NCI-H1694 (cell line): ENCODE data around the gene HECTD3.

Source experiments
- DNase-seq: peaks from one replicate; lab custom pipeline; 2025; lab: John Stamatoyannopoulos, UW

HECTD3 gene

DNA sequence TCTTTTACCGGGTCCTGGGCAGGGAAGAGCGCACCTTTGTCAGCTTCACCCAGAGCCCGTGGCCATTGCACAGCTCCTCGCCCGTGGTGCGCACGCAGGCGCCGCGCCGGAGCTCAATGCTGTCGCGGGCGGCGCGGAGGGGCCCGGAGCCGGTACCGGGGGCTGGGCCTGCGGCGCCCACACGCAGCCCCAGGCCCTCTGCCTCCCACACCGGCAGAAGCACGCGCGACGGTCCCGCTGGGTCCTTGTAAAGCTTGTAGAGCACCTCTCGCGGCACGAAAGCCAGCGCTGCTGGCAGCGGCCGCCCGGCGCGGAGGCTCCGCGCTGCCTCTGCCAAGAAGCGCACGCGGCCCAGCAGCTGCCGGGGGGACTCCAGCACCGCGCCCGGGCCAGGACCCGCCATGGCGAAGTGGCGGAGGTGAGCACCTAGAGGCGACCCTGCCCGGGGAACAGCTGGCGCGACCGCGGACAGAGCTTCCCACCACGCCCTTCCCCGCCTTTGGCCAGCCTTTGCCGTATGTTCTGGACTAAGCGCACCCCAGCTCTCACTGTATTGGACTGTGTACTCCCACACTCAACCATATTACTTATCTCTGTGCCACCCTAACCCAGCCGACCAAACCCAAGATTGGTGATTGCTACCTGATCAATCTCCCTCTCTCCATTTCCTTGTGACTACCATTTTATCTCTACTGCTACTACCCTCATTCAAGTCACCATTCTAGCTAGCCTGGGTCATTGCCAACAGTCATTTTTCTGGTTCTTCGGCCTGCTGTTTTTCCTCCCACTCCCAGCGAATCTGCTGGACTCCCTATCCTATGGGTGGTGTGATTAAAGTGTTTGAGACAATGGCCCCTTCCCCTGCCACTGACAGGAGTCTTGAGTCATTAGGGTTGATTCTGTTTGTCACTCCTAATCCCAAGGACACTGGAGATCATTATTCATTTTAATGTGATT lies at the start of gene HECTD3:
Gene HECTD3, minus strand, starts transcription at position 470 of the 957 bp plus-strand sequence. Its CDS starts 67 bp downstream, at position 403.
- peak; percentile 42 for DNase-seq

DNA sequence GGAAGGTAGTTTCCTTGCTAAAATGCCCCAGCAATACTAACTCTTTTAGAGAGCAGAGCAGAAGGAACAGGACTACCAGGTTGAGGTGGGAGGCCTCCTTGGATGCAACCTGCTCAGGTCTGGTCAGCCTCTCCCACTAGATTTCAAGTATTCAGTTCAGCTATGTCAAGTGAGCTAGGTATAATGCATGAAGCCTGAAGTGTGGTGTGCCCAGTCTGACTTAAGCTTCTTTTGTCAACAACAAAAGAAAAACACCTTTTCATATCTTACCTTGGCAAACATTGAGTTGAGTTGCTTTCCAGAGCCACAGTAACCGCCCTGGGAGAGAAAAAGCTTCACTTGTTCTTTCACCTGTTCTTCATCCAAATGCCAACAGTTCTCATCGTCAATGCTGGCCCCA lies 48.7 kb upstream of the HECTD3 start:
- no peak for DNase-seq

GRCh38 chr1:45057542-45057941 lies 46.4 kb upstream of the HECTD3 start:
- no peak for DNase-seq

GRCh38 chr1:45051005-45051772 lies 40.1 kb upstream of the HECTD3 start:
- DNase-seq, result no peak

DNA sequence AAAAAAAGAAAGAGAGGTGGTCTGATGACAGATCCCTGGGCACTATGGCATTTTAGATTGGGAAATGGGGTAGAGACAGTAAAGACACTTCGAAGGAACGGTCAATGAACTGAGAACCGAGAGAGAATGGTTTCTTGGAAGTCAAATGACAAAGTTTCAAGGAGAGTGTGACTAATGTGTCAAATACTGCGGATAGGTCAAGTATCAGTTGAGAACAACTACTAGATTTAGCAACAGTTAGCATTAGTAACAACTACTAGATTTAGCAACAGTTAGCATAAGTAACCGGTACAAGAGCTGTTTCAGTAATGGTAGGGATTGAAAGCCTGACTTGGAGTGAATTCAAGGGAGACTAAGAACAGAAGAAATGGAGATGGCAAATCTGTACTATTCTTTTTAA lies 35.9 kb upstream of the HECTD3 start:
- DNase-seq, result no peak

GRCh38 chr1:45044916-45045315 lies 33.8 kb upstream of the HECTD3 start:
- no peak for DNase-seq

DNA sequence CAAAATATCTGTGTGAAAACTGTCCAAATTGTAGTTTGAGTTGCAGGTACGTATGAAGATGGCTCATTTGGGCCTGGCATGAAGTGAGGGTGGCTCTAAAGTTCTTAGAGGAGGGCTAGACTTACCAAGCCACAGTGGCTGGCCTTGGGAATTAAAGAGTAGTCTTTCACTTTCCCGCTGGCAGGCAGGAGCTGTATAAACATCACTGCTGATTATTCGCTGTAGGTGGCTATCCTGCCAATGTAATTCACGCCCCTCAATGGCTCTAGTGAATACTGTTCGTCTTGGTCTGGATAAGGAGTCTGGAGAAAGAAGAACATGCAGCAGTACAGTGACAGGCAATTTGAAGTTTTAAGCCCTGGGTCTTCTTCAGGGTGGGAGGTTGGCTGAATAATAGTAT lies 32.0 kb upstream of the HECTD3 start:
- no peak for DNase-seq

GRCh38 chr1:45040297-45040696 lies 29.2 kb upstream of the HECTD3 start:
- no peak for DNase-seq

DNA sequence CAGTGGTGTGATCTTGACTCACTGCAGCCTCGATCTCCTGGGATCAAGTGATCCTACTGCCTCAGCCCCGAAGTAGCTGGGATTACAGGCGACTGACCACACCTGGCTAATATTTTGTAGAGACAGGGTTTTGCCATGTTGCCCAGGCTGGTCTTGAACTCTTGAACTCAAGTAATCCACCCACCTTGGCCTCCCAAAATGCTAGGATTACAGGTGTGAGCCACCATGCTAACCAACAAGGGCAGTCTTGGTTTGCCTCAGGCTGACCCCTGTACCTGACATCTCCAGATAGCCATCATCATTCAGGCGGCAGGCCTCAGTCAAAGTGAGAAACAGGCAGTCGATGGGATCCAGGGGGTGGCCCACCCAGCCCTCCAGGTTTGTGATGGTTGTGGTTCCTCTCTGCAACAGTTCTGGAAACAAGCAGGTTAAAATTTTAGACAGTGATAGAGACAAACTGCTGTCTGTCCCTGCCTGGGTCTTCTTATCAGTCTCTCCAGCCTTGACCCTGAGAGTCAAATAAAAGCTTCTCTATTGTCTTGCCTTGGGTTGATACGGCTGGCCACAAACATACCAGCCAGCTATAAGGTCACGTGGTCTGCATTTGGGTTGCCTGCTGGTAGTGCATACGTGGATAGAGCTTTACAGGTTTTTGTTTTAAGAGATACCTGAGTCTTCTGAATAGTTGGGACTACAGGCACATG lies 27.7 kb upstream of the HECTD3 start:
- DNase-seq, result no peak

DNA sequence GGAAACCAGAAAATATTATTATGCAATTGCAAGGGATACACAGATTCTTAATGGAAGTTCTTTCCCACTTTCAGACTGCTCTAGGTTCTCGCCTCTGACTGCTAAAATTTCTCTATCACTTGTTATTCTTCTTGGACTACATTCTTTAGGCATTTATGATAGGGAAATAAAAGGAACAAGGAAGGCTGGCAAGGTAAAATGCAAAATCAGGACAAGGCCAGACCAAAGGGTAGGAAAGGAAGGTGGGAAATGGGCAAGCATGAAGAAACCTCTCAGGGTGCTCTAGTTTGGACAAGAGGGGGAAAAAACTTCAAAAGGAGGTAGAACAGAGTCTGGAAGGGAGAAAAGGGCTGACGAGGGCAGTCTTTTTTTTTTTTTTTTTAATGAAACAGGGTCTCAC lies 27.1 kb upstream of the HECTD3 start:
- DNase-seq, result no peak

- DNase-seq, result no peak
Observed at GRCh38 chr1:45037456-45037855, 26.3 kb upstream of the HECTD3 start.

DNA sequence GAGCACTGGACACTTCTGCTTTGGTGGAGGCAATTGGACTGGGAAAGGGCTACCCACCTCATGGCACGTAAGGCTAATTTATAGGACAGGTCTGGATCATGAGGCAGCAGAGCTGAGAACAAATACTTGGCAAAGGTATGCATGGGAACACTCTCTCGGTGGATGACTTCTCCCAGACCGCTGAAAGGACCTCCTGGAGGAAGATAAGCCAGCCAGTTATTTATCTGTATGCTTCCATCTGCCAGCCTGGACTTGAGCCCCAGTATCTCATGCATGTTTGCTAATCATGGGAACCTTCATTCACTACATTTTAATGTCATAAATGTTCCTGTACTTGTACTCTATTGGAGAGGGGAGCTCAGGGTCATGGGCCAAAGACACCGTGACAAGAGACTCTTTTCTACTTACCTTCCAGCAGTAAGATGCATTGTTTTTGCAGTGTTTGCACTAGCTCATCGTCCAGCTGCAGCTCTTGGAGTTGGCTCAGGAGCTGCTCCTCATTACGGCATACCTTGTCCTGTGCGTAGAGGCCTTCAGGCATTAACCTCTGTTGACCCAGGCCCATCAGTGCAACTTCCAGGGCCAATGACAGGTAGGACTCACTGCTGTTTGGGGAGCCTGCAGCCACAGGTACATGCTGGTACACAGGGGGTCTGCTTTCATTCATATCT lies 24.6 kb upstream of the HECTD3 start:
- no peak for DNase-seq

GRCh38 chr1:45033356-45033755 lies 22.2 kb upstream of the HECTD3 start:
- DNase-seq, result no peak

GRCh38 chr1:45032837-45033236 lies 21.7 kb upstream of the HECTD3 start:
- DNase-seq, result no peak

GRCh38 chr1:45026446-45026845 lies 15.3 kb upstream of the HECTD3 start:
- DNase-seq, result no peak

DNA sequence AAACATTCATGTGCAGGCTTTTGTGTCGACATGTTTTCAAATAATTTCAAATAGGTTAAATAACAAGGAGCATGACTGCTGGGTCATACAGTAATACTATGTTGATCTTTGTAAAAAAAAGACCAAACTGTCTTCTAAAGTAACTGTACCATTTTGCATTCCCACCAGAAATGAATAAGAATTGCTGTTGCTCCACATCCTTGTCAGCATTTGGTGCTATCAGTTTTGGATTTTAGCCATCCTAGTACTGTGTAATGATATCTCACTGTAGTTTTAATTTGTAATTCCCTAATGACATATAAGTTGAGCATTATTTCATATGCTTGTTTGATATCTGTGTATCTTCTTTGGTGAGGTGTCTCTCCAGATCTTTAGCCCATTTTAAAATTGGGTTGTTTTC lies 12.5 kb upstream of the HECTD3 start:
- no peak for DNase-seq

DNA sequence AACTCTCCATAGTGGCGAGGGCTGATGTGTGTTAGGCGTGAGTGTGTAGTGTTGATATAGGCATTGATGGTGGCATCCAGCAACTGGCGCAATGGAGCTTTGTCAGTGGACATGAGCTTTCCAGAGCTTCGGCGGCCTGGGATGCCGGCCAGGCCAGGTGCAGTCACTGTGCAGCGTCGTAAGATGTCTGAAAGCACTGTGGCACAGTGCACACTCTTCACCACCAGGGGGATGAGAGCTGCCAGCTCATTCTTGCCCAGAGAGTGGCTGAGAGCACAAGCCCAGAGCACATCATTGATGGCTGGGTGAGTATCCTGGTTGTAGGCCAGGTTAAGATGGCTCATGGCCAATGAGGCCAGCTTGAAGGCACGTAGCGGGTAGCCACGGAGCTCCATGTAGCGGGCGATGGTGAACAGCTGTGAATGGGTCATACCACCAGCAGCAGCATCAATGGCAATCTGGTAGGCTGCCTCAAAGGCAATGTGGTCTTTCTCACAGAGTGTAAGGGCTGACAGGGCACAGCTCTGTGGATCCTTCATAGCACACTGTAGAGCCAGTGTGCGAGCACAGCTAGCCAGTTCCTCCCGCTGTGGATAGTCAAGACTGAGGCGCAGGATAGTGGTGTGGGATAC lies 7.6 kb upstream of the HECTD3 start:
- peak; percentile 97 for DNase-seq

DNA sequence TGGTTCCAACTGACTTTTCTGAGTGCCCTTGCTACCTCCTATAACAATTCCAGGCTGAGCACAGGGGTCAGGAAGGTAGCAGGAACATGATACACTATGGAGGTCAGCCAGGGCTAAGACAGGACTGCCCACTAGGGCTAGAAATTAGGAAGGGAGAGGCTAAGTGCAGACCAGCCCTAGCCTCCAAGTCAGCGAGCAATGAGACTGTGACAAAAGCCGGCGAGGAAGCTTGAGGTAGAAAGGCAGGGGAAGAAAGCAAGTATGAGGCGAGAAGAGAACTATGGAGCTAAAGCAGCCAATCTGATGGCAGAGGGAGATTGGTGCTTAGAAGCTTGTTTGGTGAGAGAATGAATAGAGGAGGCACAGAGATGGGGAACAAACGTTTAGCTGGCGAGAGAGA lies 5.6 kb upstream of the HECTD3 start:
- DNase-seq, result no peak

DNA sequence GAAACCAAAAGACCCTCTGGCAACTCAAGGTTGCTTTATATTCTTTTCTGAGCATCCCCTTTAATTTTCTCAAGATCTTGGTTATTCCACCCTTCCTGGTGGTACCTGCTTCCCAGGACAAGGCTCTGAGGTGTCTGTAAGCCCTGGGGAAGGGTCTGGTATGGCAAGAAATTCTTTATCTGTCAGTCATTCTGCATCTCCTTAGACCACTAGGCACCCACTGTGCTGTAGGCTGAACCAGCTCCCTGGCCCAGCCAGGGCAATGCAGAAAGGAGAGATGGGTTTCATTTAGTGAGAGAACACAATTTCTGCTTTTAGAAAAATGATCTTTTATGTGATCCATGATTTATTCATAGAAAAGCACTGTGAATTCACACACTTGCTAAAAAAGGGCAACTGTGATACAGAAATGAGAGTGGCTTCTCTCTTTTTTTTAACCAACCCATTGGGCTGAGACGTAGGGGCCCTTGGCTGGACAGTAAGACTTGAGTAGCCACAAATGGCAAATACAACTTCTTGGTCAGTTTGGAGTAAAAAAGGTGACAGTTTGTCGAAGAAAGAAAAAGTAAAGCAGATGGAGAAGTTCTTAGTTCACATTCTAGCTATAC lies 5.1 kb upstream of the HECTD3 start:
- DNase-seq, result no peak

DNA sequence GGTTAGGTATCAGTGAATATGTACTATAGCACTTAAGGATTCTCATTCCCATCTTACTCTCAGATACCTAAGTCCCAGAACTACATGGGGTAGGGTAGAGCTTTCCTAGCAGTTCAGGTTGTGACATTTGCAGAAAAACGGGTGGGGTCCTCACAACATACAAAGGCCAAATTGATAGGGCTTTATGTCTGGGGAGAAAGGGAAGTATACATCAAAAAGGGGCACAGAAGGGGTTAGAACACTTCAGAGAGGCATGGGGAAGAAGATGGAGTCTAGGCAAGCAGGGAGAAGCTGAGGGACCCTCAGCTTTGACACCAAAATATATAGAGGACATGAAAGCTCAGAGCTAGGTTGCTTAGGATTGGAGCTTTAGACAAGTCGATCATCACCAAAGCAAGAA lies 4.6 kb upstream of the HECTD3 start:
- DNase-seq, result no peak
